Kidney (tissue), 14 donors: ENCODE data around the gene POLD4. TPM values are rescaled to one million over a fixed set of nuclear protein-coding genes. Genes with fewer than 3 reads are reported as not detected.

ENCODE experiments used
- DNase-seq, 5 donors: peaks; one replicate each; pipeline ENCODE4 v3.0.0-alpha.2; 2013 to 2020
- FAIRE-seq: peaks from 2 replicates; lab custom pipeline; 2012; peaks lifted over from hg19 to GRCh38; lab: Jason Lieb, UNC
- H3K27ac ChIP-seq, 2 donors: one replicate each; pipeline ENCODE4 v1.7.0; 2013; ENCODE audit warnings: low read depth in 2 of 2, low read length in 2 of 2, inconsistent platforms in 1 of 2
- H3K27me3 ChIP-seq: one replicate; pipeline ENCODE4 v1.7.1; 2013; ENCODE audit warnings: low read length, inconsistent platforms; ENCODE audit not compliant: control insufficient read depth, insufficient read depth
- H3K36me3 ChIP-seq, 3 donors: one replicate each; pipeline versions ENCODE4 v1.7.0 to v1.7.1; 2013; ENCODE audit warnings: low read length in 3 of 3, control low read depth in 1 of 3, inconsistent platforms in 1 of 3; ENCODE audit not compliant: insufficient read depth in 3 of 3, control insufficient read depth in 2 of 3
- H3K4me1 ChIP-seq, 3 donors: one replicate each; pipeline versions ENCODE4 v1.7.0 to v1.7.1; 2013; ENCODE audit warnings: low read length in 3 of 3, inconsistent platforms in 1 of 3, low read depth in 1 of 3; ENCODE audit not compliant: control insufficient read depth in 2 of 3, insufficient read depth in 2 of 3
- H3K4me3 ChIP-seq, 3 donors: one replicate each; pipeline versions ENCODE4 v1.7.0 to v1.8.1; 2013; ENCODE audit warnings: low read length in 3 of 3, control low read depth in 1 of 3, inconsistent platforms in 1 of 3
- H3K9ac ChIP-seq, 3 donors: one replicate each; pipeline versions ENCODE4 v1.7.0 to v1.7.1; 2013; ENCODE audit warnings: low read length in 3 of 3, control low read depth in 1 of 3, inconsistent platforms in 1 of 3
- H3K9me3 ChIP-seq, 3 donors: one replicate each; pipeline versions ENCODE4 v1.7.0 to v1.7.1; 2013; ENCODE audit warnings: low read length in 3 of 3, control low read depth in 1 of 3, inconsistent platforms in 1 of 3; ENCODE audit not compliant: control insufficient read depth in 2 of 3, insufficient read depth in 1 of 3
- intact Hi-C: fragments of 100-400 bp; cut with DNase I; formaldehyde crosslinking; loops from one replicate; pipeline ENCODE4 v1.11.1; 2022
- polyA plus RNA-seq: library from polyadenylated mRNA; stranded (reverse); fragments of 350-450 nt; fragmentation: Illumina TruSeq; extraction: RNeasy Lipid Tissue Mini Kit (QIAGEN cat#74804); gene quantifications from one replicate; pipeline ENCODE4 v1.2.3, GENCODE V29; 2014; ENCODE audit warnings: low read depth, low replicate concordance; ENCODE audit not compliant: insufficient read depth
- total RNA-seq: library from RNA; stranded (reverse); fragmentation: NEBNext Ultra II Directional; extraction: Animal tissue kit (Norgen Biotek cat#: 25700); gene quantifications from one replicate; pipeline ENCODE4 v1.2.1, GENCODE V29; 2021
- TF ChIP-seq, protein P1 (sequence below): IDR thresholded peaks from 3 replicates; pipeline ENCODE4 v1.5.1; 2012; ENCODE audit warnings: mild to moderate bottlenecking, moderate library complexity, borderline replicate concordance; ENCODE audit not compliant: insufficient read depth; ENCODE audit errors: extremely low read depth
- donor health status: control.
- donor health status: control.
- donor health status: control.
- donor health status: control.
- donor health status: control.
- donor health status: DM: yes; HTN: yes; CAD: no.
- donor health status: Normal renal cell carcinoma (clear cell type).

Gene POLD4
- total and polyA plus RNA-seq, 2 donors from 2014 or later, result 54.4 to 174 TPM

GRCh38 chr11:67351275-67352005 lies 1.9 kb downstream of the POLD4 start:
- Histone ChIP-seq H3K9ac (peak overlapping the region in 1 of 3 donors; percentile 43), H3K36me3 (no peaks in the 10 kb centered on the region), H3K27ac (peak overlapping the region; percentile 15 to 55), H3K4me1 (peaks cover 0 to 37% (median 29%) of the 10 kb centered on the region in 3 donors), H3K9me3 (no peaks in the 10 kb centered on the region), H3K4me3 (no peak overlapping the region), H3K27me3 (no peaks in the 10 kb centered on the region)
- DNase-seq, result peak; percentile 56 to 86 (median 78)
- FAIRE-seq, result no peak
- intact Hi-C loops, result no loop called here
- TF ChIP-seq, protein P1, sequence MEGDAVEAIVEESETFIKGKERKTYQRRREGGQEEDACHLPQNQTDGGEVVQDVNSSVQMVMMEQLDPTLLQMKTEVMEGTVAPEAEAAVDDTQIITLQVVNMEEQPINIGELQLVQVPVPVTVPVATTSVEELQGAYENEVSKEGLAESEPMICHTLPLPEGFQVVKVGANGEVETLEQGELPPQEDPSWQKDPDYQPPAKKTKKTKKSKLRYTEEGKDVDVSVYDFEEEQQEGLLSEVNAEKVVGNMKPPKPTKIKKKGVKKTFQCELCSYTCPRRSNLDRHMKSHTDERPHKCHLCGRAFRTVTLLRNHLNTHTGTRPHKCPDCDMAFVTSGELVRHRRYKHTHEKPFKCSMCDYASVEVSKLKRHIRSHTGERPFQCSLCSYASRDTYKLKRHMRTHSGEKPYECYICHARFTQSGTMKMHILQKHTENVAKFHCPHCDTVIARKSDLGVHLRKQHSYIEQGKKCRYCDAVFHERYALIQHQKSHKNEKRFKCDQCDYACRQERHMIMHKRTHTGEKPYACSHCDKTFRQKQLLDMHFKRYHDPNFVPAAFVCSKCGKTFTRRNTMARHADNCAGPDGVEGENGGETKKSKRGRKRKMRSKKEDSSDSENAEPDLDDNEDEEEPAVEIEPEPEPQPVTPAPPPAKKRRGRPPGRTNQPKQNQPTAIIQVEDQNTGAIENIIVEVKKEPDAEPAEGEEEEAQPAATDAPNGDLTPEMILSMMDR, result peak; percentile 96

DNA sequence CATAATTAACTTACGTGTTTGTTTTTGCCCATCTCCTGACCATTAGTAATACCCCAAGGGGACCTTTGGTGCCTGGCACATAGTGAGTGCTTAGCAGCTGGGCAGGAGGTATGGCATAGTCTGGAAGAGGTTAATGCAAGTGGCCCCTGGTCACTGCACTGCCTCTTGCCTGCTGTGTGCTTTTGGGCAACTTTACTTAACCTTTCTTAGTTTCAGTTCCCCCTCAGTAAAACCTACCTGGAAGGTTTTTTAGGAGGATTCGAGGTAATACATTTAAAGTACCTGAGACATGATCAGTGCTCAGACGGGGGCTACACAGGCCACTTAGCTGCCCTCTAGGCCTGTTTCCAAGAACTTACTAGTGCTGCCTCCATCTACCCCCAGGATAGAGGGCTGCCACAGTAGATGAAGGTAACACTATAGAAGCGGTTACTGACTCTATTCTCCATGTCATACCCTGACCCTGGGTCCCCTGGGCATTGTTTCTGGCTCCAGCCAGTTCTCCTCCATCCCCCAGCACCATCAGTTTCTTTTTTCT lies 3.3 kb downstream of the POLD4 start:
- DNase-seq, result no peak
- H3K27me3 ChIP-seq, result no peaks in the 10 kb centered on the region
- intact Hi-C loops, result loop anchor here (5.0 kb wide), 1 partner anchor 32 kb away; no protein-coding TSS in a partner anchor
- no peaks in the 10 kb centered on the region for H3K9me3 ChIP-seq
- no peak overlapping the region for H3K9ac ChIP-seq
- no peak overlapping the region for H3K4me3 ChIP-seq
- no peak overlapping the region for H3K27ac ChIP-seq
- TF ChIP-seq, protein P1, result no peak
- FAIRE-seq, result no peak
- peaks cover 0 to 27% (median 16%) of the 10 kb centered on the region in 3 donors for H3K4me1 ChIP-seq
- H3K36me3 ChIP-seq, result no peaks in the 10 kb centered on the region

- TF ChIP-seq, protein P1, result no peak
- Histone ChIP-seq H3K27me3 (no peaks in the 10 kb centered on the region), H3K27ac (no peak overlapping the region), H3K36me3 (no peaks in the 10 kb centered on the region), H3K9me3 (no peaks in the 10 kb centered on the region), H3K4me3 (no peak overlapping the region), H3K9ac (no peak overlapping the region), H3K4me1 (peaks cover 0 to 21% (median 11%) of the 10 kb centered on the region in 3 donors)
- intact Hi-C loops, result loop anchor here (5.0 kb wide), 1 partner anchor 33 kb away; no protein-coding TSS in a partner anchor
- DNase-seq (peak in 1 of 5 donors; percentile 32), FAIRE-seq (no peak)
These were observed 3.9 kb downstream of the POLD4 start for GRCh38 chr11:67349457-67349856.
